GM19023 (cell line): ENCODE data around the gene GAN.

Experiments
- ATAC-seq: cut with Tn5 transposase; IDR thresholded peaks from one replicate; pipeline ENCODE4 v1.9.1; 2021; ENCODE audit warnings: mild to moderate bottlenecking, moderate library complexity; ENCODE audit not compliant: unreplicated experiment

Gene GAN

DNA sequence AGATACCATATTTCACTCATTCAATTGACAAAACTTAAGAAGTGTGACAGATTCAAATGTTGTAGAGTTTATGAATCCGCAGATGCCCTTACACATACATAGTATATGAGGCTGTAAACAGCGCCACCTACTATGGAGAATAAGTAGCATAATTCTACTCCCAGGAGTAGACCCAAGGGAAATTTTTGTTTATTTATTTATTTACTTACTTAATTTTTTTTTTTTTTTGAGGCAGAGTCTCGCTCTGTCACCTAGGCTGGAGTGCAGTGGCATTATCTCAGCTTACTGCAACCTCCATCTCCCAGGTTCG, 35.5 kb downstream of the GAN start:
- ATAC-seq, result no peak

DNA sequence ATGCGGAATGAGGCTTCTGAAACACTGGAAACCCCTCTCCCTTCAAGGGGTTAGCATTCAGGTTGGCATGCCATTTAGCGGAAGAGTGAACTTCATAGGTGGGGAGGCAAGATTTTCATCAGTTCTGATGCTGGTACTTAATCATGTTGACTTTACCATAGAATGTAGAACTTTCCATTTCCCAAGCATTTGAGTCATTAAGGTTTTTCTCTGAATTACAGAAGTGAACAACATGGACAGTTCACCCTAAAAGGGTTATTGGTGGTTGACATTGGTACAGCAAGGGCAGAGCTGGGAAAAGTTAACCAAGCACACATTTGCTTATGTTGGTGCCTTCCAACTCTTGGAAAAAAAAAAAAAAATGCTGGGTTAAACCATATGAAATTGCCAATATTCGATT, 39.1 kb downstream of the GAN start:
- no peak for ATAC-seq

- no peak for ATAC-seq
Measured at GRCh38 chr16:81357711-81358260, 43.0 kb downstream of the GAN start.

- no peak for ATAC-seq
Measured at GRCh38 chr16:81358860-81359259, 44.1 kb downstream of the GAN start.

DNA sequence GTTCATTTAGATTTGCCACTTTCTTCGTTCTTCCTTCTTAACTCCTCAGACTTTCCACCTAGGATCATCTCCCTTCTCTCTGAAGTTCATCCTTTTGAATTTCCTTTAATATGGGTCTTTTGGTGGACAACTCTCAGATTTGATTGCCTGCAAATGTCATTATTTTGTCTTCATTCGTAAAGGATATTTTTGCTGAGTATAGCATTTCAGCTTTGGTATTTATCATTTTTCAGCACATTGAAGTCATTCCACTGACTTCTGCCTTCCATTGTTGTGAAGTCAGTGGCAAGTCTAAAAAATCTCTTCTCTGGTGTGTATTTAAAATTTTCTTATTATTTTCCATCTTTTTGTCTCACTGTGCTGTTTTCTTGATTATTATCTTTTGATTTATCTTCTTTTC, 45.4 kb downstream of the GAN start:
- ATAC-seq, result no peak

- no peak for ATAC-seq
Measured at GRCh38 chr16:81365731-81366130, 51.0 kb downstream of the GAN start.

DNA sequence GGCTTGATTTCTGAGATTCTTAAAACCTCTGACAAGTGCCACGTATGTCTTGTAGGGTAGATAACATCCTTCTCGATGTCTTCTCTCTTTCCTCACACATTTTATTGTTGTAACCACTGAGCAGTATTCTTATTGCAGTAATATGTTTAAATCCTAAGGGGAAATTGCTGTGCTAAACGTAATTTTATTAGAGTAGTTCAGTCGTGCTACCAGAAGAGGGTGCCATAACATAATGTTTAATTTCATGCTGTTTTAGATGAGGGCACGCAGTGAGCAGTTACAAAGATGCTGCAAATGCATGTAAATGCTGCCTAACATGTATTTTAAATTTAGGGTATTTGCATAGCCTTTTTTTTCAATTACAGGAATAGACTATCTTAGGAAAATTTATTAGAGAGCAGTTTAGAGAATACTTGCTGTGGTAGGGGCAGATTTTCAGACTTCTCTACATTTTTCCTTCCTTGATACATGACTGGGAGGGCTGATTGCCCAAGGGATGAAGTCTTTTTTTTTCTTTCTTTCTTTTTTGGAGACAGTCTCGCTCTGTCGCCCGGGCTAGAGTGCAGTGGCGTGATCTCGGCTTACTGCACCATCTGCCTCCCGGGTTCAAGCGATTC, 51.7 kb downstream of the GAN start:
- ATAC-seq, result no peak

GRCh38 chr16:81367821-81368220, 53.1 kb downstream of the GAN start:
- ATAC-seq, result no peak

DNA sequence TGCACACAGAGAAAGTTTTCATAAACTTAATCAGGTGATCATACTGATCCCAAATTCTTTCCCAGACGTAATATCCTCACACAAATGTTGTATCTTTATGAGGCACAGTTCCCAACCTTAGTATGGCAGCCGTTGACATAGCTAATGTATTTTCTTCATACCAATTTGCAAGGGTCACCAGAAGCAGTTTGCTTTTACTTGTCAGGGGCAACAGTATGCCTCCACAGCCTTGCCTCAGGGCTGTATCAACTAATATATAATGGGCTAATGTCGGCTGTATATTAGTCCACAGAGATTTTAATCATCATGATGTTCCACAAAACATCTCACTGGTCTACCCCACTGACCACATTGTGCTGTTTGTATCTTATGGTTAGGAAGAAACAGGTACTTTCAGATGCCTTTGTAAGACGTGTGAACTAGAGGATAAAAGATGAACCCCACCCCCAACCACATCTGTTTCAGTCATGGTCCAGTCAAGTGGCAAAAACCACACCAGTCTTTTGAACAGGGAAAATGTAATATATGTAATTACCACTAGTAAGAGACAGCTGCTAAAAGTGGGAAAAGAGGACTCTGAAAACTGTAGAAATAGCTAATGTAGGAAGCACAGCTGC, 55.2 kb downstream of the GAN start:
- ATAC-seq, result no peak

DNA sequence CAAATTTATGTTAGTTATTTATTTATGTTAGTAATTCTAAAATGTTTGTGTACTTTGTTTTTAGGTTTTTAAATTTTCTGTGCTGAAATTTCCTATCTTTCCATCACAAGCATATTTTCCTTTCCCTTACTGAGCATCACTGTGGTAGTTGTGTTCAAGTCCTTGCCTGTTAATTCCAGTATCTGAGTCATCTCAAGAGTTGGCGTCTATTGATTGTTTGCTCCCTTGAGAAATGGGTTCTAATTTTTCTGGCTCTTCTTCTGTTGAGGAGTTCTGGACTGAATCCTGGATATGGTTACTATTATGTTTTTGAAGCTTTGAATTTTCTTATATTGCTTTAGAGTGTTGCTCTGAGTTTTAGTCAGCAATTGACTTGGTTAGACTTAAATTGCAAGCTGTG, 56.3 kb downstream of the GAN start:
- ATAC-seq, result no peak

- no peak for ATAC-seq
Measured at GRCh38 chr16:81374550-81374949, 59.8 kb downstream of the GAN start.

DNA sequence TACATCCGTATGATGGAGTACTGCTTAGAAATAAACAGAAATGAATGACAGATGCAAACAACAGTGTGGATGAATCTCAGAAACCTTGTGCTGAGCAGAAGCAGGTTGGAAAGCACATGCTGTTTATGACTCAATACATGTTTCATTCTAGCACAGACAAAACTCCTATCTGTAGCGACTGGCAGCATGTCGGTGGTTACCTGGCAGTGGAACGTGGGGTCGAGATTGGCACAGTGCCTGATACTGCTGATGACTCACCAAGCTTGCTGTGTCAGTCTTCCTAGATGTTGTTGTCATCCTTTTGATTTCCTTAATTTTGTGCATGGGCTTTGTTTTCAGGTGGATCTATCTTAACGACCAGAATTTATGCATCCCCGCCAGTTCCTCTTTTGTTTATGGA, 62.1 kb downstream of the GAN start:
- no peak for ATAC-seq

DNA sequence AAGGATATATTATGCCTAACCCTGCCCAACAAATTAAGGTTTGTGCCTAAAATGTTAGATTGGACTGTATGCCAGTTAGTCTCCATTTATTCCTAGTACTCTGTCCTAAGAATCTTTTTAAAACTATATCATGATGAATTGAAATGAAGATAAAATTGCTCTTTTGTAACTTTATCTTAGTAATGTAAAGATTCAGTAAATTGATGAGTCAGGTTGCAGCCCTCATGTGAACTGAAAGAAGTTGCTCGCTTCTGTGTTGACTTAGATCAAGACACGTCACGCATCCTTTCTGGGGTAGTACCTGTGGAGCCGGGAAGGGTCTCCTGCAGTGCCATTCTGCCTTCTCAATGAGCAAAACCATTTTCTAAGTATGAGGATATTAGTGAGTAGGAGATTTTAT, 63.3 kb downstream of the GAN start:
- ATAC-seq, result no peak

DNA sequence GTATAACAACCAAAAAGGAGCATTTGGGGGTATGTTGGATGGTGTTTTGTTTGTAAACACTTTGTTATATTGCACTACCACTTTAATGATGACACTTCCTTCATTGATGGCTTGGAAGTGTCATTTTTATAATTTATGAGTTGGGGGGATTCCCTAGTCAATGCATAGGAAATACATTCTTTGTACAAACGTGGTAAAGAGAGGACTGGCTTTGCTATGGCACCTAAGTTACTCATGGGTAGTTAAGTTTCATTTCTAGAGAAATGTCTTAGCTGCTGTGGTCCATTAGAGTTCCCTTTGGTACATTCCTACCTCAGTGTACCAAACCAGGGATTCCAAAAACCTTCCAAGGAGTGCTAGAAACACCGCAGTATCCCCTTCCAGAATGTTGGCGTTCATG, 66.2 kb downstream of the GAN start:
- ATAC-seq, result no peak

- ATAC-seq, result no peak
Measured at GRCh38 chr16:81384006-81384405, 69.2 kb downstream of the GAN start.

DNA sequence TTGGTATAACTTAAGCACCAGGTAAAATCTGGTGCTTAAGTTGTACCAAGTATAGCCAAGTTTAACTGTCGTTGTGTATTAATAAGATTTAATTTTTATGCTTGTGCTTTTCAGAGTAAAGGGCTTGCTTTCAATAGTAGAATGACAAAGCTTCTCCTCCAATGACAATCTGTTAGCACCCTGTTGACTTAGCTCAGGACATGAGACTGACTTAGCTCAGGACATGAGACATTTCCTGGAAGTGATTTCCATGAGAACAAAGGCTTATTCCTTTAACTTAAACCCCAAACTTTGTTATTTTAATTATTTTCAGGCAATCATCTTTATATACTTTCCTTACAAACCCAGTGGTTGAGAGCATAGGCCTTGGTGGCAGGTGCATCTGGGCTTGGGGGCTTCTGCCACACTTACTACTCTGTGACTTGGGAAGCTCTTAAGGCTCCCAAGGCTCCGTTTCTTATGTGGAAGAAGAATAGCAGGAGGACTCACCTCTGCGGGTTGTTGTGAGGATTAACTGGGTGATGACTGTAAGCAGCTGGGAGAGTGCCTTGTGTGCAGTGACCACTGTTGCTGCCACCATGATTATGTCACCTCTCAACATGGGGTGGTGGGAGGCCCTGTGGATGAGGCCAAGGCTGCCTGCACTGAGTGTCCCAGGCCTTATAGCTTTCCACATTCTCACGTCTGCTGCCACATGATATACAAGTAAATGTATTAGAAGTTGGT, 70.4 kb downstream of the GAN start:
- ATAC-seq, result no peak

GRCh38 chr16:81388357-81388756, 73.6 kb downstream of the GAN start:
- ATAC-seq, result no peak

DNA sequence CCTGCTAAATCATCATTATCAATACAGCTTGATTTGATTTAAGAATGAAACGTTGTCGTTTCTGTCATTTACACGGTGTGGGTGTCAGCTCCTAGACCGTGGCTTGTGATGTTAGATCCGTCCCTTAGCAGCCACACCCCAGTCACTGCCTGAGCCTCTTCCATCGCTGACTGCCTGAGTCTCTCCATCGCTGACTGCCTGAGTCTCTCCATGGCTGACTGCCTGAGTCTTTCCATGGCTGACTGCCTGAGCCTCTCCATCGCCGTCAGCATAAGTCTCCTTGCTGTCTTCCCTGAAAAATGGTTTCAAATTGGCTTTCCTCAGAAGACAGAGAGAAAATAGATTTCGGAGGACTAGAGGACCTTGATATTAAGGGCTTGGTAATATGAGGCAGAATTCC, 76.1 kb downstream of the GAN start:
- no peak for ATAC-seq

DNA sequence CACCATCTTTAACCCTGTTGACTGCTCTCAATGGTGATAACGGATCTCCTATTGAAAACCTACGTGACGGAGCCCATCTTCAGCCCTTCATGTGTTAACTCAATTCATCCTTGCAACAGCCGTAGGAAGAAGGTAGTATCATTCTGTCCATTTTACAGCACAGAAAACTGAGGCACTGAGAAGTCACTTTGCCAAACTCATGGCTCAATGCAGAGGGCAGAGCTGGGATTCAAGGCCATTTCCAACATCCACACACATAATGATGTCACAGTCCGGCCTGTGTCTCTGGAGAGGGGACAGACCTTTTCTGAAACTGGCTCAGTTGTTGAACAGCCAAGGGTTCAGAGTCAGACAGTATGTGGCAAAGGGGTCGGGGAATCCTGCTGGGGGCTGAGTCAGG, 77.2 kb downstream of the GAN start:
- no peak for ATAC-seq

DNA sequence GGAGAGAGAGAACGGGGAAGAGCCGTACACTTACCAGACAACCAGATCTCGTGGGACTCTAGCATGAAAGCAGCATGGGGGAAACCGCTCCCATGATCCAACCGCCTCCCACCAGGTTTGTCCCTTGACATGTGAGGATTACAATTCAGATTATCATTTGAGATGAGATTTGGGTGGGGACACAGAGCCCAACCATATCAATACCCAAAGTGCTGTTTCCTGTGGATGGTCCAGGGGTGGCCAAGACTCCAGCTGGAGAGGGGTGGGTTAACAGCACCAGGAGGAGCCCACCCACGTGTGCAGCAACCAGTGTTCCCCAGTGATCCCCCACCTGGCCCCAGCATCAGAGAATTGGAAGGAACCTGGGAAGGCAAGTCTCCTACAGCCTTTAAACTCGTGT, 79.7 kb downstream of the GAN start:
- ATAC-seq, result no peak

DNA sequence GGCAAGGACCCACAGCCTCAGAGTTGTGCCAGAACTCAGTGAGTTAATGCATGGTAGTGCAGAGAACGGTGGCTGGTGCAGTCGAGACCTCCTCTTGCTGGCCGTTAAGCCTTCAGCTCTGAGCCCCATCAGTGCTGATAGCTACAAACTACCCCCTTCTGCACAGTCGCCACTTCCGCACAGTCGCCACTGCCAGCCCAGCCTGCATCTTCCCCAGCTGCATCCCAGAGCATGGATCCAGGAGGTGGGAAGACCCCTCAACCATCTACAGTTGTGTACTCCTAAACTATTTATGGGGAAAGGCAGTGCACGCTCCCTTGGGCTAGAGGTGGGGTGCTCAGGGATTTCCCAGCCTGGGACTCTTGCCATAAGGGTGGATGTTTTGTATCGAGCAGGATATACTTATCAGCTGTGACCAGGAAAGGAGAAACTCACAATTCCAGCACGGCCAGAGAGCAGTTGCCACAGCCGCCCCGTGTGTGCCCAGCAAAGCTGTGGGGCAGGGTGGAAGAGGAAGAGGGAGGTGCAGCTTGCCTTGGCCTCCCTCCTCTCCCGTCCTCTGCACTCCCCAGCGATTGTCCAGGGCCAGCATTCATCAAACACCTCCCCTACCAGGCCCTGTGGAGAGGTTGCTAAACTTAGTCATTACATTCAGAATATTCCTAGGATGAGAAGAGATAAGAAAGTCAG, 80.3 kb downstream of the GAN start:
- no peak for ATAC-seq
